Gastrocnemius medialis (tissue), 4 donors: ENCODE results near the gene CENPP. TPM values are rescaled to one million over a fixed set of nuclear protein-coding genes. Genes with fewer than 3 reads are reported as not detected.

Experiments used
- ATAC-seq, 2 donors: fragments of 150-250 bp; one replicate each; pipeline ENCODE4 v1.9.1; 2016
- DNase-seq, 2 donors: peaks; one replicate each; pipeline ENCODE4 v3.0.0-alpha.2; 2019
- H3K27ac ChIP-seq, 4 donors: fragments of 200-600 bp; sonication (generic); 1 replicate in 1 of 4; 2 replicates in 3 of 4; pipeline ENCODE4 v1.5.1; 2016 to 2018; ENCODE audit warnings: mild to moderate bottlenecking in 2 of 4, moderate library complexity in 1 of 4
- H3K27me3 ChIP-seq, 3 donors: fragments of 200-600 bp; sonication (generic) in 2 of 3; 1 replicate in 1 of 3; 2 replicates in 2 of 3; pipeline versions ENCODE4 v1.5.1 to v1.6.0; 2016 to 2019; ENCODE audit warnings: mild to moderate bottlenecking in 1 of 3, moderate library complexity in 1 of 3
- H3K36me3 ChIP-seq, 2 donors: fragments of 200-600 bp; sonication (generic) in 1 of 2; one replicate each; pipeline ENCODE4 v1.5.1; 2017 to 2018
- H3K4me1 ChIP-seq, 2 donors: fragments of 200-600 bp; sonication (generic) in 1 of 2; one replicate each; pipeline ENCODE4 v1.5.1; 2016 to 2017; ENCODE audit warnings: mild to moderate bottlenecking in 2 of 2
- H3K4me3 ChIP-seq, 4 donors: fragments of 200-600 bp; sonication (generic) in 3 of 4; 1 replicate in 1 of 4; 2 replicates in 3 of 4; pipeline ENCODE4 v1.5.1; 2016 to 2019; ENCODE audit warnings: mild to moderate bottlenecking in 2 of 4
- H3K9me3 ChIP-seq, 3 donors: fragments of 200-600 bp; sonication (generic) in 2 of 3; 1 replicate in 1 of 3; 2 replicates in 2 of 3; pipeline ENCODE4 v1.5.1; 2016 to 2019
- POLR2A ChIP-seq, 2 donors: fragments of 450-650 bp; IDR thresholded peaks; one replicate each; pipeline ENCODE4 v1.6.1; 2017; ENCODE audit warnings: antibody characterized with exemption in 2 of 2, mild to moderate bottlenecking in 2 of 2, moderate library complexity in 2 of 2
- in situ Hi-C, 4 donors: fragments of 200-750 bp; cut with MboI; loops; one replicate each; pipeline versions ENCODE4 v1.15.0 to v1.8.0; 2017; ENCODE audit warnings: low sequenced_read_pairs in 4 of 4
- intact Hi-C: fragments of 100-400 bp; cut with DNase I; formaldehyde crosslinking; loops from one replicate; pipeline ENCODE4 v1.15.1; 2023; ENCODE audit warnings: low total_unique reads
- total RNA-seq, 4 donors: library from RNA; depleted of rRNA; stranded (reverse); fragments of >200 nt; gene quantifications; one replicate each; pipeline versions ENCODE4 v1.1.0 to v1.2.3, GENCODE V29; 2016
- TF ChIP-seq, protein P1 (sequence below), 5 experiments: fragments of 450-650 bp in 3 of 5; fragments of 200-600 bp in 2 of 5; sonication (generic) in 2 of 5; IDR thresholded peaks in 4 of 5; conservative IDR thresholded peaks in 1 of 5; 1 replicate in 4 of 5; 2 replicates in 1 of 5; pipeline ENCODE4 v1.5.1; 2016 to 2019; ENCODE audit warnings: antibody characterized with exemption in 5 of 5, mild to moderate bottlenecking in 3 of 5, moderate library complexity in 3 of 5

The CENPP gene
- total RNA-seq, 4 donors from 2014 or later: 1.8 to 11.5 (median 8.7) TPM

DNA sequence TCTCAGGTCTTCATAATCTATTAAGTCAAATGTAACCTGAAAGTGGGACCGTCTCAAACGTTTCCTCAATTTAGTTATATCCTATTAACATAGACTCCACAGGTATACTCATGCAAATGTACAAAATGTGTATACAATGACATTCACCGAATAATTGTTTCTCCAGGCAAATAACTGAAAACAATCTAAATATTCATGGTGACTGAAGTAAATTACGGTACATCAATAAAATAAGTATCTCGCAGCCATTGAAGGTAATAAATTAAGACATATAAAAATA lies 32.7 kb upstream of the CENPP start:
- H3K4me3 ChIP-seq: peak overlapping the region; percentile 71 to 88 (median 79)
- in situ Hi-C loops: loop anchor here in 1 of 4 donors (25.0 kb wide), 1 partner anchor 156 kb away; no protein-coding TSS in a partner anchor
- no peaks in the 10 kb centered on the region for H3K9me3 ChIP-seq
- H3K4me1 ChIP-seq: peaks cover 20% of the 10 kb centered on the region in 2 donors
- H3K27ac ChIP-seq: peak overlapping the region; percentile 81 to 91 (median 88)
- peaks cover 0 to 25% of the 10 kb centered on the region in 2 donors for H3K36me3 ChIP-seq
- no peak for DNase-seq
- intact Hi-C loops: loop anchor here (1.0 to 10.0 kb wide), 4 partner anchors 32 to 804 kb away; partner anchors contain the start of genes BICD2, CARD19, CENPP and NOL8
- no peaks in the 10 kb centered on the region for H3K27me3 ChIP-seq
- no peak for TF ChIP-seq POLR2A (IDR thresholded peaks at IDR 0.05)
- ATAC-seq: no peak

- in situ Hi-C loops: loop anchor here in 1 of 4 donors (25.0 kb wide), 1 partner anchor 156 kb away; no protein-coding TSS in a partner anchor
- peak; percentile 72 to 87 for TF ChIP-seq POLR2A (IDR thresholded peaks at IDR 0.05)
- TF ChIP-seq, protein P1, sequence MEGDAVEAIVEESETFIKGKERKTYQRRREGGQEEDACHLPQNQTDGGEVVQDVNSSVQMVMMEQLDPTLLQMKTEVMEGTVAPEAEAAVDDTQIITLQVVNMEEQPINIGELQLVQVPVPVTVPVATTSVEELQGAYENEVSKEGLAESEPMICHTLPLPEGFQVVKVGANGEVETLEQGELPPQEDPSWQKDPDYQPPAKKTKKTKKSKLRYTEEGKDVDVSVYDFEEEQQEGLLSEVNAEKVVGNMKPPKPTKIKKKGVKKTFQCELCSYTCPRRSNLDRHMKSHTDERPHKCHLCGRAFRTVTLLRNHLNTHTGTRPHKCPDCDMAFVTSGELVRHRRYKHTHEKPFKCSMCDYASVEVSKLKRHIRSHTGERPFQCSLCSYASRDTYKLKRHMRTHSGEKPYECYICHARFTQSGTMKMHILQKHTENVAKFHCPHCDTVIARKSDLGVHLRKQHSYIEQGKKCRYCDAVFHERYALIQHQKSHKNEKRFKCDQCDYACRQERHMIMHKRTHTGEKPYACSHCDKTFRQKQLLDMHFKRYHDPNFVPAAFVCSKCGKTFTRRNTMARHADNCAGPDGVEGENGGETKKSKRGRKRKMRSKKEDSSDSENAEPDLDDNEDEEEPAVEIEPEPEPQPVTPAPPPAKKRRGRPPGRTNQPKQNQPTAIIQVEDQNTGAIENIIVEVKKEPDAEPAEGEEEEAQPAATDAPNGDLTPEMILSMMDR (IDR thresholded peaks at IDR 0.05 in 4 of 5, conservative IDR thresholded peaks at IDR 0.05 in 1 of 5): peak in 3 of 5 experiments; percentile 23 to 36 (median 27)
- intact Hi-C loops: loop anchor here (1.0 to 10.0 kb wide), 4 partner anchors 32 to 803 kb away; partner anchors contain the start of genes BICD2, CARD19, CENPP and NOL8
- Histone ChIP-seq H3K9me3 (no peaks in the 10 kb centered on the region), H3K27ac (peak within 1 kb of the TSS; percentile 81 to 91 (median 88)), H3K4me3 (peak within 1 kb of the TSS; percentile 71 to 88 (median 79)), H3K27me3 (no peaks in the 10 kb centered on the region), H3K4me1 (peaks cover 25 to 26% of the 10 kb centered on the region in 2 donors), H3K36me3 (peaks cover 0 to 25% of the 10 kb centered on the region in 2 donors)
- ATAC-seq (peak; percentile 93 to 94), DNase-seq (peak; percentile 97 to 99)
Measured at GRCh38 chr9:92293452-92294296, 32.1 kb upstream of the CENPP start, which contains the start of gene IARS1. TSS of gene IARS1 (minus strand) at chr9:92293697. CDS start at chr9:92289419, 4,278 bp downstream.

- TF ChIP-seq, protein P1 (IDR thresholded peaks at IDR 0.05 in 4 of 5, conservative IDR thresholded peaks at IDR 0.05 in 1 of 5): no peak
- no peaks in the 10 kb centered on the region for H3K27me3 ChIP-seq
- peak overlapping the region; percentile 81 to 91 (median 88) for H3K27ac ChIP-seq
- H3K36me3 ChIP-seq: peaks cover 0 to 24% of the 10 kb centered on the region in 2 donors
- DNase-seq (peak in 1 of 2 donors; percentile 13), ATAC-seq (no peak)
- peaks cover 25 to 27% of the 10 kb centered on the region in 2 donors for H3K4me1 ChIP-seq
- in situ Hi-C loops (loop anchor here in 1 of 4 donors (25.0 kb wide), 1 partner anchor 157 kb away; no protein-coding TSS in a partner anchor), intact Hi-C loops (loop anchor here (5.0 to 10.0 kb wide), 2 partner anchors 471 to 583 kb away; partner anchors contain the start of genes BICD2 and ZNF484)
- H3K4me3 ChIP-seq: peak overlapping the region; percentile 61 to 88 (median 75)
- no peaks in the 10 kb centered on the region for H3K9me3 ChIP-seq
Measured at GRCh38 chr9:92294297-92294676, 31.5 kb upstream of the CENPP start.

DNA sequence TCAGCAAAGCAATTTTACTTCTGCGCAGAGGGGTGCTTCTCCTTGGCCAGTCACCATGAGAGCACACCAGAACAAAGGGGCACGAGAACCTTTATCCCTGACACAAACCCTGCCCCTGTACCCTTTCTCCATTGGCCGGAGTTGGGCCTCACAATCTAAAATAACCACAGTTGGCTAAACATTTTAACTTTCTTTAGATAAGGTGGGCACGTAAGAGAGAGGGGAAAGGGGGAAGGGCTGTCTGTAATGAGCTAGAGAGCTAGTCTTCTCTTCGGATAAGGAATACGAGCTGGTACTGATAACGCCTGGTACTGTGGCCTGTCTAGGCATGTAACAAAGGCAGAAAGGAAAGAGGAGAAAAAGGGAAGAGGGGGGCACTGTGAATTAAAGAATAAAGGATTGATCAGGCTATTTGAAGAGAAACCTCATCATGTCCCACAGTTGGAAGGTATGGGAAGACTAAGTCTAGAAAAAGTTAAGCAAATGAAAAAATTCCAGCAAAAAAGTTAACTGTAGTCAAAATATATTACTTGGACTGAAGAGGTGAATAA lies 30.4 kb upstream of the CENPP start:
- in situ Hi-C loops: loop anchor here in 1 of 4 donors (25.0 kb wide), 1 partner anchor 158 kb away; no protein-coding TSS in a partner anchor
- Histone ChIP-seq H3K27me3 (no peaks in the 10 kb centered on the region), H3K27ac (peak overlapping the region; percentile 81 to 91 (median 88)), H3K4me3 (no peak overlapping the region), H3K9me3 (no peaks in the 10 kb centered on the region), H3K36me3 (peaks cover 0 to 29% of the 10 kb centered on the region in 2 donors), H3K4me1 (peaks cover 25 to 27% of the 10 kb centered on the region in 2 donors)
- TF ChIP-seq, protein P1 (IDR thresholded peaks at IDR 0.05 in 4 of 5, conservative IDR thresholded peaks at IDR 0.05 in 1 of 5): no peak
- TF ChIP-seq POLR2A (IDR thresholded peaks at IDR 0.05): no peak
- ATAC-seq (no peak), DNase-seq (no peak)
- intact Hi-C loops: loop anchor here (10.0 kb wide), 1 partner anchor 469 kb away; the partner anchor contains the start of gene BICD2
